Right lung (tissue), 10 donors: ENCODE measurements around the gene JSRP1. TPM values are rescaled to one million over a fixed set of nuclear protein-coding genes. Genes with fewer than 3 reads are reported as not detected.

Experiments
- DNase-seq, 2 donors: peaks; one replicate each; pipeline ENCODE4 v3.0.0-alpha.2; 2013
- long read RNA-seq, 8 donors: transcript quantifications; one replicate each; lab custom pipeline, GENCODE V29; 2026
- polyA plus RNA-seq, 5 donors: library from polyadenylated mRNA; unstranded; fragments of 120-200 nt; gene quantifications; one replicate each; pipeline versions ENCODE4 v1.2.1 to v1.2.3, GENCODE V29; 2013; ENCODE audit warnings: inconsistent platforms in 1 of 5, low replicate concordance in 1 of 5; ENCODE audit not compliant: insufficient read length in 5 of 5, insufficient read depth in 1 of 5

Gene JSRP1
- 1 to 10 TPM in 1 of 5 donors, under 1 TPM in 3, not detected in 1; 0.29 to 6.3 (median 0.53) TPM for polyA plus RNA-seq
- long read RNA-seq, donor 1, result 0 reads
- long read RNA-seq, donor 2, result 0 reads
- long read RNA-seq, donor 3, partial matches to known transcripts, result 938 of 968 reads
- long read RNA-seq, donor 3, other reads (novel, unspliced or antisense), result 30 of 968 reads
- long read RNA-seq, donor 4, result 0 reads
- long read RNA-seq, donor 5, partial matches to known transcripts, result 238 of 1,062 reads
- long read RNA-seq, donor 5, other reads (novel, unspliced or antisense), result 823 of 1,062 reads
- long read RNA-seq, donor 6, result 0 reads
- long read RNA-seq, donor 7, partial matches to known transcripts, result 22 of 27 reads
- long read RNA-seq, donor 7, other reads (novel, unspliced or antisense), result 5 of 27 reads
- long read RNA-seq, donor 8, partial matches to known transcripts, result 85 of 404 reads
- long read RNA-seq, donor 8, other reads (novel, unspliced or antisense), result 319 of 404 reads

- no peak for DNase-seq
Observed at GRCh38 chr19:2255982-2256685, at the start of gene JSRP1. TSS of gene JSRP1 (minus strand) at chr19:2256417. CDS start at chr19:2255314, 1,103 bp downstream.

DNA sequence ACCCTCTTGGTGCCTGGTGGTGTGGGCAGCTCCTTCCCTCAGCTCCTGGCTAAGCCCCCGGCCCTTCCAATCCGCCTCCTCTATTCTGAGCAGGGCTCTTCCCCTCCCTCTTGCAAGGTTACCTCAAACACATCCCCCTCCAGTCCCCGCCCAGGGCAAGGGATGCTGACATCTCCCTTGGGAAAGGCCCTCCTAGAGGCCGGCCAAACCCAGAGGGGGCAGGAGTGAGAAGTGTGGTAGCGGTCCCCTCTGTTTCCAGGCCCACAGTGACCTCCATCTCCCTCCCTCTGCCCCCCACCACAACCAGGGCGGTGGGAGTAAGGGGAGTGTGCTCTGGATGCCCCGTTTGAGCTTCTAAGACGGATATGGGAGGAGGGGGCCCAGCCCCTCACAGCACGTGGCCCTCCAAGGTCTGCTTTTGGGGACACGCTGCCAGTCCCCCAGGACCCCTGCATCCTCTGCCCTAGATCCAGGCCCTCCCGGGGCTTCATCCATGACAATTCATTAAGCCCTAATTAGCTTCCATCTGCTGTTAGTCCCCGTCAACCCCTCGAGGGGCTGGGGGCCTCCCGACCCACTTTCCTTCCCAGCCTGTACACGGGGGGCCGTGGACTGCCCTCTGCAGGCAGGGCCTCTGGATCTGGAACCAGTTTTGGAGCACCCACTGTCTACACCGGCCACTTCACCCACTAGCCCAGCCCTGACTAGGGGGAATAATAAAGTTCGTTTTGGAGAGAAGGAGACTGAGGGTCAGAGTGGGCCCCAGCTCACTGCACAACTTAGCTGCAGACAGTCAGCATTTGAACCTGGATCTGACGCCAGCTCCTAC lies 49.4 kb upstream of the JSRP1 start:
- DNase-seq, result no peak

DNA sequence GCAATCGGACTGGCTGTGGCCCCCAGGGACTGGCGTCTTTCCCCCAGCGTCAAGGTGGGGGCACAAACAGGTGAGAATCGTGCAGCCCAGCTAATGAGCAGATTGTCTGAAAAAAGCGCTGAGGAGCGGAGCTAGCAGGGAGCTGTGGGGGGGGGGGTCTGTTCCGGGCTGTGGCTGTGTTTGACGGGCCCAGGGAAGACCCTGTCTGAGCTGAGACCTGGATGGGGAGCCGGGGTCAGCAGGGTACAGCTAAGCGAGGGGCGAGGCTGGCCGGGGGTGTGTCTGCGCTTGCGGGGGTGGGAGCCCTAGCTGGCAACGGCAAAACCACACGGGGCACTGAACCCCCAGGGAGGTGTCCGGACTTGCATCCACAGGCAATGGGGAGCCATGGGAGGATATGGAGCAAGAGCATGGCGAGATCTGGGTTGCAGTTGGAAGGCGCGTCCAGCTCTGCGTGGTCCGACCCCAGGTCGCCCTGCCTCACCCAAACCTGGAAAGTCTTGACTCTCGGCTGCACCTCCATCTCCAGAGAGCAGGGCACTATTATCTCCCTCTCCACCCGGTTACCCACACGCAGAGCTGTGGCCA lies 47.1 kb upstream of the JSRP1 start:
- no peak for DNase-seq

DNA sequence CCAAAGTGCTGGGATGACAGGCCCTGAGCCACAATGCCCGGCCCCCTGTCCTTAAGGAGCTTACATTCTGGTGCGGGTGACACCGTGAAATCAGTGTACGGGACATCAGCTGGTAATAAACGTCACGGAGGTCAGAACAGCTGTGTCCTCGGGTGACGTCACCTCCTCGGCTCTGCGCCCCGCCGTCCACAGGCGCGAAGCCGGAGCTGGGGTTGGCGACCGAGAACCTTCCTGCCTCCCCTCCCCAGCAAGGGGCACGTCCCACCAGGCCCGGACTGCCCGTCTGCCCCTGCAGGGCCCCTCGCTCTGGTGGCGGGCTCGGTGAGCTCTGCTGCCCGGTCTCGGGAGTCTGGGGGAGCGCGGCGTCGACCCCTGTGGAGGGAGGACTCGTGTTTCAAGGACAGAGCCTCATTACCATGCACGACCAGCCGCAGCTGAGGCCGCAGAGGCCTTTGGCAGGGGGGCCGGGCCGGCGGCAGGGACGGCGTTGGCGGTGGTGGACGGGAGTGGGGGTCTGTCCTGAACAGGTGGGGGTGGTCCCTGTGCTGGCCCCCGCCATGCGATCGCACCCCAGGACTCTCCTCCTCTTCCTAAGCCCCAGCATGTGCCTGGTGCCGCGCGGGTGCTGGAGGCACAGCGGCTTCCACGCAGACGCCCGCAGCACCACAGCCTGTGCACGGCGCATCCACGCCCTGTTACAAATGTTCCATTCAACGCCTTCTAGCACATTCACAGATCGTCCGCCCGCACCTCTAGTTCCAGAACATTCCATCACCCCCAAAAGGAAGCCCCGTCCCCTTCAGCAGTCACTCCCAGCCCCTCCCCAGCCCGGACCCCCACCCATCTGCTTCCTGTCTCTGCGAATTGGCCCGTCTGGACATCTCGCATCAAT lies 46.3 kb upstream of the JSRP1 start:
- peak in 1 of 2 donors; percentile 40 for DNase-seq

DNA sequence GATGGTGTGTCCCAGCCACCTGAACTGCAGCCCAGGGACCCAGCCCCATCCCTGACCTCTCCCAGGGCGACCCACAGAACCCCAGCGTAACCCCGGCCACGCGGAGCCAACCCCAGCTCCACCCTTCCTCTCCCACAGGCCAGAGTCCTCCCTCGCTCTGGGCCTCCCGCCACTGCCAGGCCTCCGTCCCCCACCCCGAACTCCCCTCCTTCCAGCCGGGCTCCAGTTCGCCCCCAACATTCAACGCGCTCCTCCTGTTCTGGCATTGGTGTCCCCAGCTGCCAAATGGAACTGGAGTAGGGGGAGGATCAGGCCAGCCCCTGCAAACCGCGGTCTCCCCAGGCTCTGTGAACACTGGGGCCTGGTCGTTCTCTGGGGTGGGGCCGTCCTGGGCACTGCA lies 44.3 kb upstream of the JSRP1 start:
- DNase-seq, result no peak

- no peak for DNase-seq
Observed at GRCh38 chr19:2296141-2296540, 39.9 kb upstream of the JSRP1 start.

- no peak for DNase-seq
Observed at GRCh38 chr19:2294687-2295335, 38.6 kb upstream of the JSRP1 start.

DNA sequence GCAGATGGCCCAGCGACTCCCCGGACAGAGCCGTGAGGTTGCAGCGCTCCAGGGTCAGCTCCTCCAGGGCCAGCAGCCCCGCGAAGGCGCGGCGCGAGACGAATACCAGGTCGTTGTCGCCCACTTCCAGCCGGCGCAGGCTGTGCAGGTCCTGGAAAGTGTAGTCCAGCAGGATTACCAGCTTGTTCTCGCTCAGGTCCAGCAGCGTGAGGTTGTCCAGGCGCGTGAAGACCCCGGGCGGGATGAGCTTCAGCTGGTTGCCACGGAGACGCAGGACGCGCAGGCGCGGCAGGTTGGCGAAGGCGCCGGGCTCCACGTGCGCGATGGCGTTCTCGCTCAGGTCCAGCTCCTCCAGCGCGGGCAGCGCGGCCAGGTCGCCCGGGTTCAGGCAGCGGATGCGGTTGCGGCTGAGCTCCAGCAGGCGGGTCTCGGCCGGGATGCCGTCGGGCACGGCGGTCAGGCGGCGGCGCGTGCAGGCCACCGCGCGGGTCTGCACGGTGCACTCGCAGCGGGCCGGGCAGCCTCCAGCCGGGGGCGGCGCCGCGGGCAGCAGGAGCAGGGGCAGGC lies 35.1 kb upstream of the JSRP1 start:
- no peak for DNase-seq

- no peak for DNase-seq
Observed at GRCh38 chr19:2290441-2291184, 34.4 kb upstream of the JSRP1 start.

DNA sequence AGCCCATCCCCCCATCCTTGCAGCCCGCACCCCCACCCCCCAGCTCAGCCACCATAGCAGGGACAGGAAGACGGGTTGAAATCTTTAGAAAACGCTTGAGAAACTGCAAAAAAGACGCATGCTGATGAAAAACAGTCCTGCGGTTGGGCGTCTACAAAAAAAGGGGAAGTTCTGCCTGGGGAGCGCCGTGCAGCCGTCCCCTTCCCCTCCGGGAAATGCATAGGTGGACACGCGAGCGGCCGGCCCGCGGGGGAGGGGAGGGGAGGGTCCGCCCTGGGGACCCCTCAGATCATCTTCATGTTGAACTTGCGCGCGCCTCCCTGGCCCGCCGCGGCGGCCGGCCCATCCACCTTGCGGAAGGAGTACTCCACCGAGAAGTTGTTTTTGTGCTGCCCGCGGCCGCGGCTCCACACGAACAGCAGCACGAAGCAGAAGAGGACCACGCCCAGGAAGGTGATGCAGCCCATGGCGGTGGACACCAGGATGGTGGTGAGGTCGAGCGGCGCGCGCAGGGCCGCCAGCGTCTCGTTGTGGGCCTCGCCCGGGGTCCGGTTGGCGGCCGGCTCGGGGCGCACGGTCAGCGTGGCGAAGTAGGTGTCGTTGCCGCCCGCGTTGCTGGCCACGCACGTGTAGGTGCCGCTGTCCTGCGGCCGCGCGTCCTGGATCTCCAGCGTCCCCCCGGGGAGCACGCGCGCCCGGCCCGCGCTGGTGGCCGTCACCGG lies 33.7 kb upstream of the JSRP1 start:
- DNase-seq, result no peak

- no peak for DNase-seq
Observed at GRCh38 chr19:2288818-2289713, 32.8 kb upstream of the JSRP1 start.

GRCh38 chr19:2288338-2288817 lies 32.2 kb upstream of the JSRP1 start:
- DNase-seq, result no peak

DNA sequence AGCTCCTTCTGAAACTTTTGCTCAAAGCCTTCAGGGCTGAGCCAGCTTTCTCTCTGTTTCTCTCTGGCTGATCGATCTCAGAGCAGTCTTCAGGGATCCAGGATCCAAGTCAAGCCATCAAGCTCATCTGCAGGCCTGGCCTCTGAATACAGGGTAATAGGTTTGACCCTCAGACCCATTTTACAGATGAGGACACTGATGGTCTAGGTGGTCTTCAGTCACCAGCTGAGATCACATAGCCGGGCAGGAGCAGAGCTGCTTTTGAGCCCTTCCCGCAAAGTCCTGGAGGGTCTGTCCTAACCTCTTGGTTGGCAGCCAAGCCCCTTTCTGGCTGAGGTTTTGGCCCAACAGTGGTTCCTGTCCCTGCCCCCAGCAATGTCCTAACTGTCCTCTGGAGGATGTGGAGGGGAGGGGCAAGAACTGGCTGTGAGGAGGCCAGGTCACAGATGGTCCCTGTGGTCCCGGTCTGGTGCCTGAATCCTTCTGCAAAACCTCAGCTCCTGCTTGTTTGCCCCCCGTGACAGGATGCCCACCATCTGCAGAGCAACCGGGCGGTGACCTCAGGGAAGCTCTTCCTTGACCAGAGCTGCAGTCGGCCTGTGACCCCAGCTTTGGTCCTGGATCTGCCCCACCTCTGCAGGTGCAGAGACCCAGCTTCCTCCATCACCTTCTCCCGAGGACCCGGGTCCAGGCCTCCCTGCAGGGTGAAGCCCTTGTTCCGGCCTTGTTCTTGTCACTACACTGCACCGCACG lies 31.5 kb upstream of the JSRP1 start:
- DNase-seq, result no peak

DNA sequence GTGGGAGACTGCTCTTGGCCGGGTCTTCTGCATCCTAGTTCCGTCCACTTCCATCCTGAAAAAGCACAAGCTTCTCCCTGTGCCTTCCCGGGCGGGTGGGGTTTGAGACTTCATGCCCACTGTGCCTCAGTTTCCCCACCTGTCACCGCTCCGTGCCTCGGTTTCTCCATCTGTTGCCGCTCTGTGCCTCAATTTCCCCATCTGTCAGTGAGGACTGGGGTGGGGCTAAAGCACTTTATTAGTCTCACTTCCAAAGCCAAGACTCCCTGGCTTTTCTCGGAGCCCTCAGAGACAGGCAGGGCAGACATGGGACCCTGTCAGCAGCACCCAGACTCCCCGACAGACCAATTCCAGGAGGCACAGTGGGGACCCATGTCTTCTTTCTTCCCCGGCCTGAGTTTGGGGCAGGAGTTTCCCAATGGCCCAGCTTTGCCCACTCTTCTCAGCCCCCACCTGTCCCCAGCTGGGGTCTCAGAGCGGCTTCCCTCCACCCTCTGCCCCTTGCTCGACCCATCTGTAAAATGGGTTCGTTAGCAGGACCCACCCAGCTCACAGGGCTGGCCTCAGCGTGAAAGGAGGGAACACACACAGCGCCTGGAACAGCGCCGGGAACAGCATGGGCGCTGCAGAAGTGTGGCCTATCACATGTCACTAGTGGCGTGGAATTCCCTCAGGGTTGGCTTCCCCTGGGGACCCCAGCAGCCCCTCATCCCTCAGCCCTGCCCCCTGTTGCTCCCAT lies 30.4 kb upstream of the JSRP1 start:
- DNase-seq, result no peak

GRCh38 chr19:2283835-2284507 lies 27.8 kb upstream of the JSRP1 start:
- no peak for DNase-seq
